ENCODE results near the gene THSD4.

The THSD4 gene

DNA sequence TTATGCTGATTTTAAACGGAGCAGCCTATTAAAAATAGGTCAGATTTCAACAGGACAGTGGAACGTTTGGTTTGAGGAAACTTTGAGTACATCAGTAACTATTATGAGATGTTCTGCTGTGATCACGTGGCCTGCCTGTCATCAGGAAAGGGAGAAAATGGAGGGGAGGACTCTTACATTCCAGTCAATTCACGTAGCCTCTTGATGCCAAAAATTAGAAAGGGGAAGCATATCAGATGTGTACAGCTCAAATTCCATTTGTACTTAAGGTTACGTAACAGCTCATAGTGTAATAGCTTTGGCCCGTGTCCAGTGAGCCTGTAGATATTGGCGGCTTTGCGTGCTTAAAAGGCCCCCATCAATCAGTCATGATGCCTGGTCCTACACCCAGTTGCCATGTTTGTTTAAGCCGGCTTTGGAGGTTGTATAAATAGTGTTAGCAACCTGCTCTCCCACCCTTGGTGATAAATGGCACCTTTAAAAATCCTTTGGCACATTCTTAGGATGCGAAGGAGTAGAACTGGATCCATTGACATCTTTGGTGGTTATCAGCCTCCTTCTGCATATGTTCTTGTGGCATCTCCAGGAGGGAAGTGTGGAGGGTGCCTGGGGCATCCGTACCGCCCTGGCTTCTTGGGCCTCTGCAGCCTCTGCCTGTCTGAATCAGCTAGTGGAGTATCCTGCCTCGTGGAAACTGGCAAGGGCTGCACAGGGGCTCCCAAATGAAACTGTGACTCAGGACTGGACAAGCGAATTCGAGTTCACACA lies 163.9 kb downstream of the THSD4 start:
- WGBS, 2 experiments (ENCODE audit: insufficient coverage in 2 of 2), result 96% methylated on average over 12 to 14 of the region's 15 CpGs
- Histone ChIP-seq H3K4me3 (ENCODE audit: extremely low read depth, insufficient read depth, low read length, poor library complexity, severe bottlenecking) (no peak overlapping the region), H3K27ac (ENCODE audit: low read depth, low read length, severe bottlenecking) (no peak overlapping the region), H3K9me3 (ENCODE audit: control insufficient read depth, low read length) (no peaks in the 10 kb centered on the region), H3K36me3 (ENCODE audit: control insufficient read depth, insufficient read depth, low read length) (no peaks in the 10 kb centered on the region), H3K4me1 (ENCODE audit: control insufficient read depth, insufficient read depth, low read length, poor library complexity, severe bottlenecking) (peaks cover 24% of the 10 kb centered on the region)

DNA sequence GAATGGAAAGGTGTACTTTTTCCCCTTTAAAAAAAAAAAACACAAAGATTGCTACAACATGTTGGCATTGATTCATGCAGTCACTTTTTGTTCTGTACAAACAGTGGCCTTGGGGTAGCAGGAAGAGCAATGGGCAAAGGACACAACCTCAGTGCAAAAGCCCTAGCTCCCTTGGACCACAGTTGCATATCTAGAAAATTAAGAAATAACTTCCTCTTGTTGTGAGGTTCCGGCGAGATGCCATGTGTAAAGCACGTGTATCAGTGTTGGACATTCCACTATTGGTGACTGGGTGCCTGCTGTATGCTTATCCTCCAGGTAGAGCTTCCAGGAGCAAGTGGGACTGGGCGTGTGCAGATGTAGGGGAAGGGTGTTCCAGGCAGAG lies 164.5 kb downstream of the THSD4 start:
- WGBS, 2 experiments (ENCODE audit: insufficient coverage in 2 of 2), result 95 to 100% methylated on average over 3 to 4 of the region's 4 CpGs
- Histone ChIP-seq H3K4me3 (ENCODE audit: extremely low read depth, insufficient read depth, low read length, poor library complexity, severe bottlenecking) (no peak overlapping the region), H3K4me1 (ENCODE audit: control insufficient read depth, insufficient read depth, low read length, poor library complexity, severe bottlenecking) (peaks cover 18% of the 10 kb centered on the region), H3K9me3 (ENCODE audit: control insufficient read depth, low read length) (no peaks in the 10 kb centered on the region), H3K27ac (ENCODE audit: low read depth, low read length, severe bottlenecking) (no peak overlapping the region), H3K36me3 (ENCODE audit: control insufficient read depth, insufficient read depth, low read length) (no peaks in the 10 kb centered on the region)

DNA sequence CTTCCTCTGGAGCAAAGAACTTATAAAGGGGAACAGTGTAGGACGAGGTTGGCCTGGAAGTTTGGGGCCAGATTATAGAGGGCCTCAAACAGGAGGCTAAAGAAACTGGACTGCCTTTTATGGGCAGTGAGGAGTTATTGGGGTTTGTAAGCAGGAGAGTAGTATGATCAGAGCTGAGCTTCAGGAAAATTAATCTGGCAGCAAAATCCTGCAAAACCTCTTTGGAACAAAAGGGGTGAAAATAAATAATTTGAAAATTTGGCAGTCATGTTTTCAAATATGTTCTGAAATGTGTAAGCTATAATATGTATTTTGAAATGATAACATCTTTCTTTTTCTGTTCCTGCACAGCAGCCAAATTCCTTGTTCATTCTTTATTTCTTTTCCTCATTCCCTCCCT lies 164.9 kb downstream of the THSD4 start:
- H3K9me3 ChIP-seq (ENCODE audit: control insufficient read depth, low read length), result no peaks in the 10 kb centered on the region
- H3K4me3 ChIP-seq (ENCODE audit: extremely low read depth, insufficient read depth, low read length, poor library complexity, severe bottlenecking), result no peak overlapping the region
- 90 to 100% methylated on average over 1 of the region's 1 CpG for WGBS, 2 experiments (ENCODE audit: insufficient coverage in 2 of 2)
- no peak overlapping the region for H3K27ac ChIP-seq (ENCODE audit: low read depth, low read length, severe bottlenecking)
- H3K4me1 ChIP-seq (ENCODE audit: control insufficient read depth, insufficient read depth, low read length, poor library complexity, severe bottlenecking), result peaks cover 15% of the 10 kb centered on the region
- no peaks in the 10 kb centered on the region for H3K36me3 ChIP-seq (ENCODE audit: control insufficient read depth, insufficient read depth, low read length)

DNA sequence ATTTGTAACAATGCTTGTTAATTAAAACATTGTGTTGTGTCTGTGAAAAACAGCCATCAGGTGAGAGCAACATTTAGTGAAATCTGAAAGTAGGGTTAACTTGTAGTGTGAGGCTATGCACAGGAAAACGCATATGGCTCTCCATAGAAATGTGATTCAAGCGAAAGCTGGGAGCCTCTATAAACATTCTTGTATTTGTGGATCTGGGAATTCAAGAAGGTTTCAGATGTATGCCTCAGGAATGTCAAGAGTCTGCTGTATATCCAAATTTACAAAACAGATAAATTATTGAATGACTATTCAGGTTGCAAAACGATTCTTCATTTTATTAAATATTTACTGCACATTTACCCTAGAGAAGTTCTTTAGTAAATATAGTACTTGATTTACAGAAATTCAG lies 166.0 kb downstream of the THSD4 start:
- 83% methylated on average over 1 of the region's 3 CpGs; no CpG with 5 or more reads in 1 of the 2 experiments for WGBS, 2 experiments (ENCODE audit: insufficient coverage in 2 of 2)
- no peak overlapping the region for H3K27ac ChIP-seq (ENCODE audit: low read depth, low read length, severe bottlenecking)
- H3K36me3 ChIP-seq (ENCODE audit: control insufficient read depth, insufficient read depth, low read length), result no peaks in the 10 kb centered on the region
- no peaks in the 10 kb centered on the region for H3K9me3 ChIP-seq (ENCODE audit: control insufficient read depth, low read length)
- H3K4me1 ChIP-seq (ENCODE audit: control insufficient read depth, insufficient read depth, low read length, poor library complexity, severe bottlenecking), result peaks cover 5% of the 10 kb centered on the region
- no peak overlapping the region for H3K4me3 ChIP-seq (ENCODE audit: extremely low read depth, insufficient read depth, low read length, poor library complexity, severe bottlenecking)

DNA sequence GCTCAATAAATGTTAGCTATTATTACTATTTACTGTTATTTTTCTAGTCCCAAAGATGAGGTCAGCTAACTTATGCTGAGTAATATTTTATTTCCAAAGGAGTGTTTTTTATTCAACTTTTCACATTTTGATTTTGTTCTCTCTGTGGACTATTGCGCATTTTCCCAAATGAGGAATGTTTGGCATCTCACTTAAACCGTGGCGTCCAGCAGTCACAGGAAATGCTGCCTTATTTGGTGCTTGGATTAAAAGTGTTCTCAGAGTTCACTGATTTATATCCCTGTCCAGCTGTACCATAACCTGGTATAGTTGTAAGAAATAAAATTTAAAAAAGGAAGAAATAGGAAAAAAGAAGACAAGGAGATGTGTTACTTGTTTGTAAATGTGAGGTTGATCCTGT lies 166.8 kb downstream of the THSD4 start:
- Histone ChIP-seq H3K27ac (ENCODE audit: low read depth, low read length, severe bottlenecking) (no peak overlapping the region), H3K36me3 (ENCODE audit: control insufficient read depth, insufficient read depth, low read length) (no peaks in the 10 kb centered on the region), H3K4me3 (ENCODE audit: extremely low read depth, insufficient read depth, low read length, poor library complexity, severe bottlenecking) (no peak overlapping the region), H3K9me3 (ENCODE audit: control insufficient read depth, low read length) (no peaks in the 10 kb centered on the region), H3K4me1 (ENCODE audit: control insufficient read depth, insufficient read depth, low read length, poor library complexity, severe bottlenecking) (peaks cover 2% of the 10 kb centered on the region)
- 77 to 100% methylated on average over 1 to 3 of the region's 3 CpGs for WGBS, 2 experiments (ENCODE audit: insufficient coverage in 2 of 2)

DNA sequence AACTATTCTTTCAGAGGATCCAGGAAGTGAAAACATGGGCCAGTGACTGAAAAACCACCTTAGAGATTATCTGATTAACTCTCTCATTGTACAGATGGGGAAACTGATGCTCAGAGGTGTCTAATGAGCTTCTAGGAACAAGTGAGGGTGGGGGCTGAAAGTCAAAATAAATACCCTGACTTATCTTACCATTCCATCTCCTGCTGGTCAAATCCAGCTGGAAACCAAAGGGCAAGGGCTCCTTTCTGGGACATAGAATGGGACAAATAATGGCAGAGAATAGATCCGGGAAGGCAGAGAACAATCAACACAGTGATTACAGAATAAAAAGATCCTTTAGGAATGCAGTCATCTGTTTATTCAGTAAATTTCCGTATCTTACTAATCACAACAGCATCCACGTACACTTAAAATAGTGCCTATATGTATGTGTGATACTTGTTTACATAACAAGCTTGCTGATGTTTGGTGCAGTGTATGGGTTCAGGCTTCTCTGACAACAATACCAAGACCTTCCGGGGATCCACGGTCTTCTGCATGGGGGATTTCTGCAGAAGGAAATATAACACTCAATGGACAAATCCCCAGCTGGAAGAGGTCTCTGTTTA lies 173.2 kb downstream of the THSD4 start:
- Histone ChIP-seq H3K9me3 (ENCODE audit: control insufficient read depth, low read length) (no peaks in the 10 kb centered on the region), H3K4me1 (ENCODE audit: control insufficient read depth, insufficient read depth, low read length, poor library complexity, severe bottlenecking) (peaks cover 14% of the 10 kb centered on the region), H3K27ac (ENCODE audit: low read depth, low read length, severe bottlenecking) (no peak overlapping the region), H3K4me3 (ENCODE audit: extremely low read depth, insufficient read depth, low read length, poor library complexity, severe bottlenecking) (no peak overlapping the region), H3K36me3 (ENCODE audit: control insufficient read depth, insufficient read depth, low read length) (no peaks in the 10 kb centered on the region)
- WGBS, 2 experiments (ENCODE audit: insufficient coverage in 2 of 2), result no CpG with 5 or more reads among the region's 5 CpGs

DNA sequence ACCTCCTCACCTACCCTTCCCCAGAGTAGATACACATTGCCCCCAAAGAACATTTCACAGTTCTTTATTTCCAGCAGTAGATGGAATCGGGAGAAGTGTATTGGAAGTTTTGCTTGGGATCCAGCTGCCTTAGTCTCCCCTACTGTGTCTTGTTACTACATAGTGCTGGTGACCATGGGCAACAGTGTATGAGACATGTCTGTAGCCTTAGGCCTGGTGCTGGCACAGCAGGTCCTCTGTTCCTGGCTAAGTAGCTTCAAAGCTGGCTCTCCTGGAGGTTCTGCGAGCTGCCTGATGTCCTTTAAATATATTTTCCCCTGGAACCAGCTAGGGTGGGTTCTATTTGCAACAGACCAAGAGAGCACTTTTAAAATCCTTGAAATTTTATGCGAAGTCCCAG lies 174.7 kb downstream of the THSD4 start:
- Histone ChIP-seq H3K36me3 (ENCODE audit: control insufficient read depth, insufficient read depth, low read length) (no peaks in the 10 kb centered on the region), H3K9me3 (ENCODE audit: control insufficient read depth, low read length) (no peaks in the 10 kb centered on the region), H3K27ac (ENCODE audit: low read depth, low read length, severe bottlenecking) (no peak overlapping the region), H3K4me1 (ENCODE audit: control insufficient read depth, insufficient read depth, low read length, poor library complexity, severe bottlenecking) (peaks cover 29% of the 10 kb centered on the region), H3K4me3 (ENCODE audit: extremely low read depth, insufficient read depth, low read length, poor library complexity, severe bottlenecking) (no peak overlapping the region)
- 82% methylated on average over 3 of the region's 3 CpGs; no CpG with 5 or more reads in 1 of the 2 experiments for WGBS, 2 experiments (ENCODE audit: insufficient coverage in 2 of 2)

DNA sequence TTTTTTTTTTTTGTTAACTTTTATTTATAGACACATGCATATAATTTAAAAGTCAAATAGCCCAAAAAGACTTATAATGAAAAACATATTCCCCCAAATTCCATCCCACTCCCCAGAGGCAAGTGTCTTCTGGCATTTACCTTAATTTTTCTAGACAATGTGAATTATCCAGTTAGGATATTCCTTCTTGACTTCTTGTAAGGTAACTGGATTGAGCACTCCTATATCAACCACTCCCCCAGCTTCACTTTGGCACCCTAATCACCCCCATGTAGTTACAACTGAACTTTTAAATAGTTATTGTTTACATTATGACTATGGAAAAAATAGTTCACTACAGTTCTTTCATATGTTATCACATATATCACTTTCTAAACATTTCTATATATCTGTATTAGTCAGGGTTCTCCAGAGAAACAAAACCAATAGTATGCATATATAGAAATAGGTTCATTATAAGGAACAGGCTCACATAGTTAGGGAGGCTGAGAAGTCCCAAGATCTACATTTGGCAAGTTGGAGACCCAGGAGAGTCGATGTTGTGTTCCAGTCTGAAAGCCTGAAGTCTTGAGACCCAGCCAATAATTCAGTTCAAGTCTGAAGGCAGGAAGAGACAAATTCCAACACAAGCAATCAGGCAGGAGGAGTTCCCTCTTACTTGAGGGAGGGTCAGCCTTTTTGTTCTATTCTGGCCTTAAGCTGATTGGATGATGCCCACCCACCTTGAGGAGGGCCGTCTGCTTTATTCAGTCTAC lies 175.8 kb downstream of the THSD4 start:
- Histone ChIP-seq H3K4me3 (ENCODE audit: extremely low read depth, insufficient read depth, low read length, poor library complexity, severe bottlenecking) (no peak overlapping the region), H3K27ac (ENCODE audit: low read depth, low read length, severe bottlenecking) (no peak overlapping the region), H3K9me3 (ENCODE audit: control insufficient read depth, low read length) (no peaks in the 10 kb centered on the region), H3K36me3 (ENCODE audit: control insufficient read depth, insufficient read depth, low read length) (no peaks in the 10 kb centered on the region), H3K4me1 (ENCODE audit: control insufficient read depth, insufficient read depth, low read length, poor library complexity, severe bottlenecking) (peaks cover 36% of the 10 kb centered on the region)
- 94 to 100% methylated on average over 1 to 2 of the region's 2 CpGs for WGBS, 2 experiments (ENCODE audit: insufficient coverage in 2 of 2)

DNA sequence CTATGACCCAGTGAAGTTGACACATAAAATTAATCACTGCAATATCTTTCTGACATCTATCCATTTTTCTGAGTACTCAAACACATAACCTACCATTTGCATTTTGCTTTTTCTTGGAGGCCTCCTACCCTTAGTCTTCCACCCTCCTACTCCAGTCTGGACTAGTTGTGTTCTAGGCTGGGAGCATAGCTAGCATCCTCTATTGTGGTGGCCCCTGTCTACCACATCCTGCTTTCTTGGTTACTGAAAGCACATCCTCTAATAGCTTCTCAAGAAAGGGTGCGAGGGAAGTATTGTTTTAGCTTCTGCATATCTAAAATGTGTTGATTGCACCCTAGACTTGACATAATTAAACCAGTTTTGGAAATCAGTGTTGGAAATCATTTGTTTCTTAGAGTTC lies 176.5 kb downstream of the THSD4 start:
- no CpG with 5 or more reads among the region's 1 CpG for WGBS, 2 experiments (ENCODE audit: insufficient coverage in 2 of 2)
- H3K36me3 ChIP-seq (ENCODE audit: control insufficient read depth, insufficient read depth, low read length), result no peaks in the 10 kb centered on the region
- H3K4me1 ChIP-seq (ENCODE audit: control insufficient read depth, insufficient read depth, low read length, poor library complexity, severe bottlenecking), result peaks cover 42% of the 10 kb centered on the region

DNA sequence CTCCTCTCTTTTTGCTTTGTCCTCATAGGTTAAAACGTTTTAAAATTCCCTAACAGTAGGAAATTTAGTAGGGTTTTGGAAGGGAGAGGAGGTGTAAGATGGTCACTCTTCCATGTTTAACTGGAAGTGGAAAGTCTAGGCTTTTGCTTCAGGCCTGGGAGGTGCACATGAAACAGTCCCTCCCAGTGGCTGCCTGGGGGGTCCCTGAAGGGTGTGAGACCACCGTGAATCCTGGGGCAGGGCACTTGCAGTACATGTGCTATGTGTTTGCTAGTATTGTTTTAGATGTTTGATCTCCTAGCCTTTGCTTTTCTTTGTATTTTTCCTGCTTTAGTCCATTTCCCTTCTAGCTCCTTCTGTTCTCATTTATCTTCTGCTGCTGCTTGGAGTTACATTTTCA lies 178.5 kb downstream of the THSD4 start:
- Histone ChIP-seq H3K9me3 (ENCODE audit: control insufficient read depth, low read length) (no peaks in the 10 kb centered on the region), H3K4me1 (ENCODE audit: control insufficient read depth, insufficient read depth, low read length, poor library complexity, severe bottlenecking) (peaks cover 36% of the 10 kb centered on the region), H3K4me3 (ENCODE audit: extremely low read depth, insufficient read depth, low read length, poor library complexity, severe bottlenecking) (no peak overlapping the region), H3K27ac (ENCODE audit: low read depth, low read length, severe bottlenecking) (peak overlapping the region; percentile 91), H3K36me3 (ENCODE audit: control insufficient read depth, insufficient read depth, low read length) (no peaks in the 10 kb centered on the region)
- WGBS, 2 experiments (ENCODE audit: insufficient coverage in 2 of 2), result 100% methylated on average over 1 of the region's 2 CpGs; no CpG with 5 or more reads in 1 of the 2 experiments

More for the DNA sequence above, 176.5 kb downstream of the THSD4 start:
- Histone ChIP-seq H3K9me3 (ENCODE audit: control insufficient read depth, low read length) (no peaks in the 10 kb centered on the region), H3K27ac (ENCODE audit: low read depth, low read length, severe bottlenecking) (no peak overlapping the region), H3K4me3 (ENCODE audit: extremely low read depth, insufficient read depth, low read length, poor library complexity, severe bottlenecking) (no peak overlapping the region)
